Stimulated activated CD8-positive, alpha-beta memory T cell treated with anti-CD3 and anti-CD28 coated beads, Interleukin-7, amount 100 ng/mL, for 48 hours (primary cell): ENCODE measurements around the gene PUS10.

ENCODE experiments used
- DNase-seq, 2 donors: peaks; one replicate each; pipeline ENCODE4 v3.0.0-alpha.2; 2020; ENCODE audit warnings: low read depth in 1 of 2; ENCODE audit errors: extremely low read depth in 1 of 2

PUS10 gene

DNA sequence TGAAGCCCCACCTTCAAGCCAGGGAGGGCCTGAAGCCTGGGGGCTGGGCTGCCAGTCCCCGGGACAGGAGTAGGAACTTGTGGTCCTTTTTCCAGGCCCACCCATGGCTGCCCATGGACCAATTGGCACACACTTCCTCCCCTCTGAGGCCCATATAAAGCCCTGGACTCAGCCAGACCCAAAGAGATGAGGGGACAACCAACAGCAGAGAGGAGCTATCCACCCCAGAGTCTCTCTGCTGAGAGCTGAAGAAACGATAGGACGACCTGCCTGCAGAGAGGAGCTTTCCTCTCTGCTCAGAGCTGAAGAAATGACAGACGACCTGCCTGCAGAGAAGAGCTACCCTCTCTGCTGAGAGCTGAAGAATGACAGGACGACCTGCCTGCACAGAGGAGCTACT, 44.4 kb downstream of the PUS10 start:
- no peak for DNase-seq

DNA sequence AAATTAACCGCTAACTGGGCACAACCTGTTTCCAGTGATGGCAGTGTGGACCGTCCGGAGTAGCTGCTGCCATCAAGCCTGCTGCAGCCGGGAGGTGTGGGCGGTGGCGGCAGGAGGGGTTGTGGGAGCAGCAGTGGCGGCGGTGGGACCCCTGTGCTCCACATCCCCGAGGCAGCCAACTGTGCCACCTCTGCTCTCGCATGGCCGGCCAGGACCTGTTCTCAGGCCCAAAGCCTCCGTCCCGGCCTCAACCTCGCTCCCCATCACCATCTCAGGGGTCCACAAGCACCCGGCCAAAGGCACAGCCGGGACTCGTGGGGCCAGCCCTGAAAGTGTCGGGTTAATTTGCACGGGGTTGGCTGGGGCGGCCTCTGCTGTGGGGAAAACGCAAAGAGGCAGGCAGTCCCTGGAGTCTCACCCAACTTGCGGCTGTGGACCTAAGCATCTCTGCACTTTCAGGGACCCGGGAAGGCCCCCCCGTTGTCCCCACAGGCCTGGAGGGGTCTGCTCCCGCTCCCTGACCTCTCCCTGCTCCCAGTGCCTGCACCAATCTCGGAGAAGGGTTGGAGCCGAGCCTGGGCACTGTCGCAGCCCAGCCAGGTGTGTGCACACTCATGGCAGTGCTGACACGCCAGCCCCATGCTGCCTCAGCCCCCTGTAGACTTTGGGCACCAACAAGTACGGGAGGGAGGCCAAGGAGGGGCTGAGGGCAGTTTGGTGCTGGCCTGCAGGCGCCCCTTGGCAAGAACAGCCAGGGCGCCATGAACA, 45.0 kb downstream of the PUS10 start:
- no peak for DNase-seq

DNA sequence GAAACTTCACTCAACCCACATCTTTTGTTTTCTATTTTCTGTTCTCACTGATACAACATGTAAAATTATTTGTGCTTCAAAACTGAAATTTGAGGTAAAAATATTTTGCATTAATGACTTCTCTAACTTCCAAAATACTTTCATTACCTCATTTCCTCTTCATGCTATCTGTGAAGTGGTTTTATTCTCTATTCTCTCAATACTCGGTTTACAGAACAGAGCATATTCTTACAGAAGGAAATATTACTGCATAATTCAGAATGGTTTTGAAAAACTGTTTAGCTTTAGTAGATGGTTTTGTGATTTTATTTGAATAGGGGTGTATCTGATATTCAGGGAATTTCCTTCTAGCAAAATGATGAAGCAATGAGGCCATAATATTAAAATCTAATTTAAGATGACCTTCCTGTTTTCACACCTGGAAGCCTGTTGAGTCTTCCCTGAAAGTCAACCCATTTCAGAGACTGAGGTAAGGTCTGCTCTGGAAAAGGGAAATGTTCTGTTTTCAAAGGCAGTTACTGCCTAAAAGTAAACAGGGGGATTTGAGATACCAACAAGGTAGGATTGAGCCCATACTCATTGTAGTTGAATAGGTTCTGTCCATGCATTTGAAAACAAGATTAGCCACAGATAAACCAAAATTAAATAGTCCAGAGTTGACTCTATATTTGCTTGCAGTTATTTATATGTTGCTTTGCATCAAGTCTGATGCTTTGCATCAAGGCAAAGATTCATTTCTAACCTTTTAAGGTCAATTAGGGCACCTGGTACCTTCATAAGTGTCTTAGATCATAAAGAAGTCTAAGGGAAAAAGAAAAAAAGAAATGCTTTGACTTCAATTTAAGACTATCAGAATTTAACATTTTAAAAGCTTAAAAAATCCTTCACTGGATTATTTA, 51.3 kb downstream of the PUS10 start:
- DNase-seq: no peak

DNA sequence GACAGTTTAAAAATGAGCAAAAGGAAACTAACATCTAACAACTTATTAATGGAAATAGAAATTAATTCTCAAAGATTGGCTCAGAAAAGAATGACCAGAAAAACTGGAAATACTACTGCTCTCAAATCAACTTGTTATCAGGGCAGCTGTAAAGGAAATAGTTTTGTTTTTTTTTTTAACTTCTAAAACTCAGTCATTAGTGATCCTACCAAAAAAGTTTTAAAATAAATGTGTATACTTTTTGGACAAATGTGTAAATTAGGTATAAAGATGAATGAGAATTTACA, 52.6 kb downstream of the PUS10 start:
- DNase-seq: no peak

DNA sequence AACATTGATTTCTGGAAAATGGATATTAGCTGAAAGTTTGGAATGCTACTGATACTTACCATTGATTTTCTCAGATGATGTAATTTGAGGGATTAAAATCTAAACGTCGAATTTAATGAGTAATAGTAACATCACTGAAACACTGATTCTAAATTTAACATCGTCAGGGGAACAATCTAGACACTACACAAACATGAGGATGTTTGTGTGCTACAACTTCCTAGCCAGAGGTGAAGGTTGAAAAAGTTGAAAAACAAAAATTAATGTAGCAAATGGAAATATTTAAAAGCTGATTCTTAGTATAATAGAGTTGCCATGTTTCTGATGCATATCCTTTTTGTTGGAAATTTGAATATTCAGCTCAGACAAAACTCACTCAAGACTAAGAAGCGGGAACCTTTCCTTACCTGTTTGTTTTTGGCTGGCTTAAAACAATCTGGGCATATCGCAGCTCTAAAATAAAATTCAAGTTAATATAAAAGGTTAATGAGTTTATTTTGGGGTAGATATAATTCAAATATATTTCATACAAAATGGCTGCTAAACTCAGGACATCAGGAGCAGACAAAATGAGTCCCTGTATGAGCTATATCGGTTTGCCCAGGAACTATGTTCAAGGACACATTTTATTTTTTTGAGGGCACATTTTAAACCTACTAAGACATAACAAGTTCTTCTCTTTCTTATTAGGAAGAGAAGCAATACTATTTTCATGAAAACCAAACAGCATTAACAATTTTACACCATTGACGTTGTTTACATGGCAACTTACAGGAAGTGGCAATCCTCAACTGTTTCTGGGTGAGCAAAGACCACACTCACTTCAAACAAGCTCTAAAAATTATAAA, 53.2 kb downstream of the PUS10 start:
- no peak for DNase-seq

DNA sequence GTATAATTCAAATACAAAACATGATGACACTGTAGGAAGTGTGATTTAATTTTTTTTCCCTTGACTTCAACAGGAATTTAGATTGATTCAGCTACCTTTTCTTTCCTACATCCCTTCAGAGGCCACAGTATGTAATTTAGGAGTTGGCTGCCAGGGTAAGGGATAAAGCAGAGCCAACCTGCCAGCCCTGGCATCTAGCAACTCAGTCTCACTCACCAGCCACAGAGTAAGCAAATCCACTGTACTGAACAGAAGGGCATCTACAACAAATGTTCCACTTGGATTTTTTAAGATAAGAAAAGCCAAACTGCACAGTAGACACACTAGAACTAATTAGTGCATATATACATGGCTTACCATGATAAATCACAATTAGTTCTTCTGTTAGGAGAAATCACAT, 54.9 kb downstream of the PUS10 start:
- DNase-seq: no peak

DNA sequence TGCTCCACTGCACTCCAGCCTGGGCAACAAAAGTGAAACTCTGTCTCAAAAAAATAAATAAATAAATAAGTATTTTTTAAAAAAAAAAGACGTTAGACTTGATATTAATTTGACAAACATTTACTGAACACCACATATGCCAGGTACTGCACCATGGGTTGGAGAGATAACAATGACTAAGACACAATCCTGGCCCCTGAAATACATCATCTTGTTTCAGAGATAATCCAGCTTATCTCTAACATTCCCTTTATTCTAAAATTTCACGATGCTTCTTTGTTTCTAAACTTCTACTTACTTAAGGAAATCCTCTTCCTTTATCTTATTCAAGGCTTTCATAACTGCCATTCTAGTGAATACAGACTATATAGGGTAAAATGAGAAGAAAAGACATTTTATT, 55.5 kb downstream of the PUS10 start:
- DNase-seq: no peak

DNA sequence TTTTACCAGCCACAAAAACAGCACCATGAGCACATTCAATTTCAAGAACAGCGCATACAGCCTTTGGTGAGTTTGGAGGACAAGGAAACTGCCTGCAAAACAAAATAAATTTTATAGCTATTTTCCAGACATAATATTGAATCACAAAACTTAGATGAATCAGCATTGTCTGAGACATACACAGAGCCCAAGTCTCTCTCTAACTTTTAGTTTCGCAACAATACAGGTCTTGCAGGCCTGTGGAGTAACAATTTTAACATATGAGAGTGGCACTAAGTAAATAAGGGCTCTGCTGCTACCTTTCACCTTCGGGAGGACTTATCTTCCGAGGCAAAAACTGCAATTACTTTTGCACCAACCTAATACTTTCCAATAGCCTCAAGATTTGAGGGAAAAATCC, 56.6 kb downstream of the PUS10 start:
- no peak for DNase-seq

DNA sequence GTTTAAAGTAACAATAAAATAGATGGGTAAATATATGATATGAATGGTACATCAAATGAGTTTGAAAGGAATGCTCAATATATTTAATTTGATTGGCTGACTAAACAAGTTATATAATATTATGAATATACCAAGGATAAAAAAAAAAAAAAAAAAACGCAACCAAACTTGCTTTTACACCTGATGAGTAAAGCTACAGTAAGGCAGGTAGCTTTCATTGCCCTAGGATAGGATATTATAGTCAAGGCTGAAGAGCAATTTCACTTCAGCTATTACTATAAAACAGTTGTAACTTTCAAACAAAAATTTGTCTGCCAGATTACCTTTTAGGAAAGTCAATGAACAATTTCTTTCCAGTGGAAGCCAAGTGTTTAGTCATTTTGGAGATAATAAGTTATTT, 57.3 kb downstream of the PUS10 start:
- no peak for DNase-seq

DNA sequence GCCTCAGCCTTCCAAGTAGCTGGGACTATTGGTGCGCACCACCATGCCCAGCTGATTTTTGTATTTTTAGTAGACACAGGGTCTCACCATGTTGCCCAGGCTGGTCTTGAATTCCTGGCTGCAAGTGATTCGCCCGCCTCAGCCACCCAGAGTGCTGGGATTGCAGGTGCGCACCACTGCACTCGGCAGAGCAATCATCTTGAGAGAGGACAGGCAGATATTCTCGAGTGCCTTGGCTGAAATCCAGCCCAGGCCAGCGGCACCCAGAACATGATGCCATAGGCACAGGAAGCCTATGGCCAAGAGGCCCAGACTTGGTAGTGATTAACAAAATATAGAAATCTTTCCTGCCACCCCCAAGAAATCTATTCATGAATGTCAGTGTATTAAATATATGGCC, 58.6 kb downstream of the PUS10 start:
- DNase-seq: no peak

DNA sequence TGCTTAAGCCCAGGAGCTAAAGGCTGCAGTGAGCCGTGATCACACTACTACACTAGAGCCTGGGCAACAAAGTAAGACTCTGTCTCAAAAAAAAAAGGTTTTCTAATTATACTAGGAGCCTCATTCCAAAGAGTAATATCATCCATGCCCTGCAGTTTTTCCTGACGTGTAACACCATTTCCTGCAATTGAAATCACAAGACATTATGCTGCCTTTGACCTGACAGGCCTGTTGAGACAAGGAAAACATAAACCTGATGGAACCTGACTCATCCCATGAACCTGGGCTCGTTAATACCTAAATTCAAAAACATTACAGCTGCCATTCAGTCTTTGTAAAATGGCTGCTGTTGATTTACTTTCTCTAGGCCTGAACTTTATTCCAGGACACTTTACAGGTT, 59.3 kb downstream of the PUS10 start:
- DNase-seq: no peak

DNA sequence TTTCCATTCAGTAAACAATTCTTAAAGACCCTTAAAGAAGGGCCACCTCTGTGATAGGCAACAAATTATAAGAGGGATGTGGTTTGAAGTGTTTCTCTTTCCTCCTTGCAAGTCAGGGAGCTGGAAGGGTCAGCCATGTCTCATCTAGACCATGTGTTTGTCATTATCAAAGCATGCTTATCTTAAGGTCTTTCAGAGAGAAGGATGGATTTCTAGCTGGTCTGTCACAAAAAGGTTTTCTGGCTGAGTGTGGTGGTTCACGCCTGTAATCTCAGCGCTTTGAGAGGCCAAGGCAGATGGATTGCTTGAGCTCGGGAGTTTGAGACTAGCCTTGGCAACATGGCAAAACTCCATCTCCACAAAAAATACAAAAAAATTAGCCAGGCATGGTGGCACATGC, 59.7 kb downstream of the PUS10 start:
- DNase-seq: no peak

DNA sequence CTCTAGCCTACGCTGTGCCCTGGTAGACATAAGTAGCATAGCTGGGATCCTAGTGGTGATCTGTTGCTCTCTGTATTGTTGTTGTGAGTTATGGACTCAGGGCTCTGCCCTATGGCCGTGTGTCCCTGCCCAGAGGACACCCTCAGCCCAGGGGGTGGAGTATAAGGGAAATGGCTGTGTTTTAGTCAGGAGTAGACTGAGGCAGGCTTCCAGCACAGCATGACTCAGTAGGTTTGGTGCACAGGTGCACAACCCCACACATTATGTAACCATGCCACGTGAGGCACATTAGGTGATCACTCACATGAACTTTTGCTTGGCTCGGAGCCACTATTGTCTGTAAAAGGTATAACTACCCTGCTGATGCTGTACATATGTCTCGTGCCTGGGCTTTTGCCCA, 60.4 kb downstream of the PUS10 start:
- no peak for DNase-seq

DNA sequence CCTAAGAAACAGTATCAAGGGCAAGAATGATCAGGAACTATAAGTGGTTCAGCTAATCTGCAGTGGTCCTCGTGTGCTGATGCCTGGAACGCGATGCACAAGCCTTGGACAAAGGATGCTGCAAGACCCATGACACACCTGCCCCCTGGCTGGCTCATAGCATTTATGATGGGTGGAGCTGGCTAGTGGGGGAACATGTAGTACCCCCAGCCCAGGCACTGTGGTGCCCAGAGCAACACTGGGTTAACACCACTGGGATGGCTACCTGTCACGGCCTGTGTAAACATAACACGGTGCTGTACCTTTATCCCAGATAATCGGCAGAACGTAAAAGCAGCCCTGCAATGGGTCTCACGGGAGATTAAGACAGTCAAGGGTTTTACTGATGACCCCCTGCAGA, 60.8 kb downstream of the PUS10 start:
- DNase-seq: no peak

DNA sequence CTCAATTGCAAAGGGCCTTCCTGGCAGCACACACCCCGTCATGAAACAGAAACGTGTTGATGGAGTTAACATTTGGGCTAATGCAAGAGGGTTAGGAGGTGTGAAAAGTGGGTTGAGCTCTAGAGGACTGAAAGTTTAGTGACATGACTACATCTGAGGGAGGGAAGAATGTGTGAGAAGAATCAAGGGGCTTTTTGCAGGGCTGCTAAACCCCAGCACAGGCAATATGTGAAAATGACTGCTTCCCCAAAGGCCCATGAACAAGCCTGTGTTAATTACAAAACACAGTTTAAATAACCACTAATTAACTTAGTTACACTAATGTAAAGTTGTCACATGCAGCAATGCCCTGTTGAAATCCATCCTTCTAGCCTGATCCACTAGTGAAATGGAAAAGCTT, 63.9 kb downstream of the PUS10 start:
- DNase-seq: no peak

DNA sequence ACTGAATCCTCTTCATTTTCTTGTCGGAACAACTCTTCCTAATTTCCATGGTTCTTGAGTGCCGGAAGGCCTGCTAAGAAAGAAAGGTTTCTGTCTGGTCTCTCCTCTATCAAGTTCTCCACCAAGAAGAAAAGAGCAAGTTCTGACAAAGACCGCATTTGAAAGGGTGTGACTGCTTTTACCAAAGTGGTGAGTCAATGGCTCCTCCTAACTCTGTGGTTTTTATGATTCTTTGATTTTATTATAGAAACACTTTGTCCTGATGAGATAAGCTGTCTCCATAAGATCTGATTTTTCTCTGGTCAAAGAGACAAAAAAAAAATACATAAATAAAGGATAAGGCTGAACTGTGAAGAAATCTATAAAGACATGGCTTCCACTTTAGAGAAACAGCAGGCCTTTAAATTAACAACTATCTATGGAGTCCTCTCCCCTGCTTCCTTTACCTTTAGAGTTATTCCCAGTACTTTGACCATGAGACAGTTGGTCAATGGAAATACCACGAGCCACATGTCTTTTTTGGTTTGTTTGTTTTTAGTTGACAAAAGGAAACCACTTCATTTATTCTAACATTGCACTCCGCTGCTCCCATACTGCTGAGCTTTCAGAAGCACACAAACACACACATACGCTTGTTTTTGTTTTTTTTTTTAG, 69.0 kb downstream of the PUS10 start:
- DNase-seq: no peak

DNA sequence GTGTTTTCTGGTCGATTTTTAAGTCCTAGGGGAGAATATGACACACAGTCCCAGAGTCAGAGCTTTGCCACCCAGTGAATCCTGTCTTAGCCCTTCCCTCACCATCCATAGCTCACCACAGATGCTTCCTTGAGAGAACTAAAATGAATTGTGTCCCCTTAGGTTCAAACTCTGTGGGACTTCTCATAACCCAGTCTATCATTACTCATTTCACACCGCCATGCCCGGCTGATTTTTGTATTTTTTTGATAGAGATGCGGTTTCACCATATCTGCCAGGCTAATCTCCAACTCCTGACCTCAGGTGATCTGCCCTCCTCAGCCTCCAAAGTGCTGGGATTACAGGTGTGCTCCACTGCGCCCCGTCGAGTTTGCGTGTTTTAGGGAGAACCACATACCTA, 69.9 kb downstream of the PUS10 start:
- no peak for DNase-seq

DNA sequence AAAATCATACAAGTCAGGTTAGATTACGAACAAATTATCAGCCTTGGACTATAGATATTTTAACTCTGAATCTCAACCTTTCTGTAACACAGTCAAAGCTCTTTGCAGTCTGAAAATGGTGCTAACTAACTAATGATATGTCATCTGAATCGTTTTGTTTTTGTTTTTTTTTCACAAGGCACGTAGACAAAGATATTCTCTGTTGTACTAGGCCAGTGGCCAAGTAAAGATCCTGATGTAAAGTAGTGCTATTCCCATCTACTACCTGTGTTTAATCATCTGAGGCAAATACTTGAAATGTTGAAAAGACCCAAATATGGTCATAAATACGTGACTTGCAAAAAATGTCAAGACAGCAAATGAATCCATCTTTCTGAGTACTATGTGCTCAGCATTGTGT, 71.0 kb downstream of the PUS10 start:
- DNase-seq: no peak

DNA sequence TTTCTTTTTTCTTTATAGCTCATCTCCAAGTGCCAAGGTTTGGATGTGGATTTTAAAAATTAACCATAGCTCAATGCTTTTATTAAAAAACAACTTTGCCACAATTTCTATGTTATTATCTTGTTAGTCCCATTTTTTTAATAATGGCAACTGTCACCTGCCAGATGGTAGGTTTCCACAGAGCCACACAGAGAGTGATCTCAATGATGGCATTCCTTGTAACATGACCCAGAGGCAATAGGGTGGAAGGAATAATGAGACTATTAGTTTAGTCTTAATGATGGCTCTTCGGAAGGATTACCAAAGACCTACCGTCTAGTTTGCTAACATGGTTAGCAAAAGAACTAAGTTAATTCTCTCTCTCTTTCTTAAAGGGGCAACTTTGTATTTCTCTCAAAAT, 72.7 kb downstream of the PUS10 start:
- DNase-seq: no peak

DNA sequence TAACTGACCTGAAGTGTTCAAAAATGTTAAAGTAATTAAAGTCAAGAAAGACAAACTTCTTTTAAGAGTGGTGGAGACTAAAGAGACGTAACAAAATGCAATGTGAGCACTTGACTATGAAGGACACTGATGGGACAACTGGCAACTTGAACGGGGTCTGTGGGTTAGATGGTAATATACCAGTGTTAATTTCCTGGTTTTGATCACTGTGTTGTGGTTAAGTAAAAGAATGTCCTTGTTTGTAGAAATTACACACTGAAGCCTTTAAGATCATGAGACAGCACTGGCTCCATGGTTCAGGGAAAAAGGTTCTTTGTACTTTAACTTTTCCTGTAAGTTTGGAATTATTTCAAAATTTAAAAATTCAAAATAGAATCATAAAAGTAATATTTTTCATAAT, 78.4 kb downstream of the PUS10 start:
- no peak for DNase-seq

DNA sequence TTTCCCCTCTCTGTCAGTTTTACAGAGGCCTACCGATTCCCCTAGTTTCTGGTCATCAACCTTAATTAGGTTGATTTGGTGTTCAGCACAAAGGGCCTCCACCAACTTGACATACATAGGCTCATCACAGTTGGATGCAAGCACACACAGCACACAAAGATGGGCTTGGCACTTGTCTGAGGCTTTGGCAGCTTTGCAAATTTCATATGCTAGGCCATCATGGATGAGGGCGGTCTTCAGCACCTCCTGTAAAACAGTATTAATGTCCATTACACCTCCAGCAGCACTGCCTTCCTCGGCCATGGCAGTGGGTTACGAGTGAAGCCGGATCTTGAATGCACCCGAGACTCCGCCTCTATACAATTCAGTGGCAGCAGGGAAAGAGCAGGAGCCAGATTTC, 79.8 kb downstream of the PUS10 start:
- no peak for DNase-seq
